Activated B cell treated with CpG ODN at 0.5 μM for 24 hours (primary cell): ENCODE measurements around the gene CDH1. TPM values are rescaled to one million over a fixed set of nuclear protein-coding genes. Genes with fewer than 3 reads are reported as not detected.

Experiments
- ATAC-seq: fragments of 200-7000 bp; cut with Tn5 transposase; one replicate; pipeline ENCODE4 v1.10.0; 2021; ENCODE audit warnings: low read depth, mild to moderate bottlenecking, moderate library complexity
- CTCF ChIA-PET: fragments of 350-600 bp; sonication (Branson Sonifier 250); formaldehyde crosslinking; loops from one replicate; lab custom pipeline; 2021; ENCODE audit warnings: antibody characterized with exemption; lab: Charles Lee
- POLR2A ChIA-PET: fragments of 350-600 bp; sonication (Branson Sonifier 250); formaldehyde crosslinking; loops from one replicate; lab custom pipeline; 2021; ENCODE audit warnings: antibody characterized with exemption; lab: Charles Lee
- DNase-seq: peaks from one replicate; pipeline ENCODE4 v3.0.0; 2022
- H3K27ac Mint-ChIP-seq: one replicate; pipeline ENCODE4 v1.8.0; 2020; ENCODE audit warnings: mixed read lengths
- H3K27me3 Mint-ChIP-seq: one replicate; pipeline ENCODE4 v1.8.0; 2021; ENCODE audit warnings: mixed read lengths
- H3K36me3 Mint-ChIP-seq: one replicate; pipeline ENCODE4 v1.8.0; 2021; ENCODE audit warnings: low read depth, mixed read lengths
- H3K4me1 Mint-ChIP-seq: one replicate; pipeline ENCODE4 v1.8.0; 2021; ENCODE audit warnings: mixed read lengths
- H3K4me3 Mint-ChIP-seq: one replicate; pipeline ENCODE4 v1.8.0; 2020; ENCODE audit warnings: mild to moderate bottlenecking, mixed read lengths
- H3K9me3 Mint-ChIP-seq: one replicate; pipeline ENCODE4 v1.8.0; 2020; ENCODE audit warnings: mixed read lengths
- CTCF ChIP-seq: fragments of 200-600 bp; IDR thresholded peaks from one replicate; pipeline ENCODE4 v1.8.0; 2022; ENCODE audit warnings: antibody characterized with exemption, mild to moderate bottlenecking
- intact Hi-C: fragments of 100-400 bp; cut with micrococcal nuclease; formaldehyde crosslinking; loops from one replicate; pipeline ENCODE4 v1.15.1; 2024
- total RNA-seq: library from RNA; stranded (reverse); gene quantifications from 2 replicates; pipeline ENCODE4 v1.2.3, GENCODE V29; 2022

The CDH1 gene
- total RNA-seq, 1 donor from 2014 or later: 8.2 TPM

- Mint-ChIP-seq H3K36me3 (no peaks in the 10 kb centered on the region), H3K27ac (no peak overlapping the region), H3K27me3 (peaks cover 31% of the 10 kb centered on the region), H3K4me3 (peak overlapping the region; percentile 59), H3K9me3 (no peaks in the 10 kb centered on the region), H3K4me1 (peaks cover 27% of the 10 kb centered on the region)
- ATAC-seq: no peak
- intact Hi-C loops: no loop called here
- TF ChIP-seq CTCF: no peak
- DNase-seq: no peak
- POLR2A ChIA-PET: interaction anchor here (1.0 to 1.6 kb wide), 2 partner anchors 16 to 20 kb away, joined by 3 to 5 read pairs; no protein-coding TSS in a partner anchor
- CTCF ChIA-PET: no interaction called here
Measured at GRCh38 chr16:68736561-68736960, 531 bp upstream of the CDH1 start.

GRCh38 chr16:68737730-68738629 is 888 bp downstream of the CDH1 start:
- ChIA-PET CTCF (no interaction called here), POLR2A (interaction anchor here (1.0 to 2.3 kb wide), 3 partner anchors 18 to 19 kb away, joined by 3 to 12 read pairs (median 5); no protein-coding TSS in a partner anchor)
- DNase-seq (no peak), ATAC-seq (no peak)
- H3K36me3 Mint-ChIP-seq: no peaks in the 10 kb centered on the region
- intact Hi-C loops: no loop called here
- H3K4me3 Mint-ChIP-seq: peak overlapping the region; percentile 57
- H3K4me1 Mint-ChIP-seq: peaks cover 30% of the 10 kb centered on the region
- no peak overlapping the region for H3K27ac Mint-ChIP-seq
- H3K9me3 Mint-ChIP-seq: no peaks in the 10 kb centered on the region
- TF ChIP-seq CTCF: no peak
- peaks cover 25% of the 10 kb centered on the region for H3K27me3 Mint-ChIP-seq

GRCh38 chr16:68739964-68740627 is 3.0 kb downstream of the CDH1 start:
- peak overlapping the region; percentile 46 for H3K4me3 Mint-ChIP-seq
- DNase-seq (no peak), ATAC-seq (peak; percentile 32)
- peak overlapping the region; percentile 74 for H3K27ac Mint-ChIP-seq
- peaks cover 30% of the 10 kb centered on the region for H3K4me1 Mint-ChIP-seq
- POLR2A ChIA-PET: interaction anchor here (0.5 to 2.3 kb wide), 5 partner anchors 13 to 456 kb away, joined by 3 to 12 read pairs (median 4); no protein-coding TSS in a partner anchor
- no peaks in the 10 kb centered on the region for H3K36me3 Mint-ChIP-seq
- peaks cover 12% of the 10 kb centered on the region for H3K27me3 Mint-ChIP-seq
- TF ChIP-seq CTCF: no peak
- CTCF ChIA-PET: no interaction called here
- no peaks in the 10 kb centered on the region for H3K9me3 Mint-ChIP-seq
- intact Hi-C loops: loop anchor here (1.0 kb wide), 1 partner anchor 20 kb away; no protein-coding TSS in a partner anchor

GRCh38 chr16:68740628-68741346 is 3.7 kb downstream of the CDH1 start:
- ATAC-seq: peak; percentile 45
- no peak for TF ChIP-seq CTCF
- peaks cover 30% of the 10 kb centered on the region for H3K4me1 Mint-ChIP-seq
- ChIA-PET CTCF (no interaction called here), POLR2A (interaction anchor here (0.5 to 2.3 kb wide), 5 partner anchors 12 to 456 kb away, joined by 3 to 12 read pairs (median 4); no protein-coding TSS in a partner anchor)
- no peaks in the 10 kb centered on the region for H3K9me3 Mint-ChIP-seq
- intact Hi-C loops: loop anchor here (1.0 kb wide), 1 partner anchor 20 kb away; no protein-coding TSS in a partner anchor
- peak overlapping the region; percentile 74 for H3K27ac Mint-ChIP-seq
- H3K36me3 Mint-ChIP-seq: no peaks in the 10 kb centered on the region
- no peak overlapping the region for H3K4me3 Mint-ChIP-seq
- H3K27me3 Mint-ChIP-seq: peaks cover 12% of the 10 kb centered on the region
- DNase-seq: no peak
